Astrocyte (in vitro differentiated cells and primary cell): Measurements from ENCODE around the gene RBFOX2.

ENCODE experiments used
- EZH2 ChIP-seq: IDR thresholded peaks from 2 replicates; pipeline ENCODE4 v1.6.1; 2012; ENCODE audit warnings: mild to moderate bottlenecking, low read length, inconsistent platforms; ENCODE audit not compliant: insufficient read depth
- TF ChIP-seq, protein P1 (sequence below): IDR thresholded peaks from 2 replicates; pipeline ENCODE4 v1.5.1; 2011; ENCODE audit warnings: low read depth, mild to moderate bottlenecking, inconsistent platforms, low read length, moderate library complexity; ENCODE audit not compliant: insufficient read depth

DNA sequence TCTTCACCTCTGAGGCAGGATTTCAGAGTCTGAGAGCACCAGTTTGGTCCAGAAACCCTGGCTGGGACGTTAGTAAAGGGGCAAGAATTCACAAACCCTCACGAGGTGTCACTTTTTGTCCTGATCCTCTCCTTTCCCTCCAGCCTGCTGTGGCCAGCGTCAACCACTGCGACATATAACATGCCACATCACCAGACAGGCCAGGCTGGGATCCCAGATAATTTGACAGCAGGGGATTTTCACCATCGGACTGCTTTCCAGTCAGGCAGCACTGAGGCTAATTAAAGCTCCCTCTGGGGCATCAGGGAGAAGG lies 36.8 kb upstream of the RBFOX2 start:
- TF ChIP-seq, protein P1, sequence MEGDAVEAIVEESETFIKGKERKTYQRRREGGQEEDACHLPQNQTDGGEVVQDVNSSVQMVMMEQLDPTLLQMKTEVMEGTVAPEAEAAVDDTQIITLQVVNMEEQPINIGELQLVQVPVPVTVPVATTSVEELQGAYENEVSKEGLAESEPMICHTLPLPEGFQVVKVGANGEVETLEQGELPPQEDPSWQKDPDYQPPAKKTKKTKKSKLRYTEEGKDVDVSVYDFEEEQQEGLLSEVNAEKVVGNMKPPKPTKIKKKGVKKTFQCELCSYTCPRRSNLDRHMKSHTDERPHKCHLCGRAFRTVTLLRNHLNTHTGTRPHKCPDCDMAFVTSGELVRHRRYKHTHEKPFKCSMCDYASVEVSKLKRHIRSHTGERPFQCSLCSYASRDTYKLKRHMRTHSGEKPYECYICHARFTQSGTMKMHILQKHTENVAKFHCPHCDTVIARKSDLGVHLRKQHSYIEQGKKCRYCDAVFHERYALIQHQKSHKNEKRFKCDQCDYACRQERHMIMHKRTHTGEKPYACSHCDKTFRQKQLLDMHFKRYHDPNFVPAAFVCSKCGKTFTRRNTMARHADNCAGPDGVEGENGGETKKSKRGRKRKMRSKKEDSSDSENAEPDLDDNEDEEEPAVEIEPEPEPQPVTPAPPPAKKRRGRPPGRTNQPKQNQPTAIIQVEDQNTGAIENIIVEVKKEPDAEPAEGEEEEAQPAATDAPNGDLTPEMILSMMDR: no peak
- TF ChIP-seq EZH2: no peak
